GM19463 (cell line): Measurements from ENCODE around the gene RMND5B.

Experiments
- ATAC-seq: cut with Tn5 transposase; IDR thresholded peaks from one replicate; pipeline ENCODE4 v1.9.1; 2021; ENCODE audit warnings: mild to moderate bottlenecking, moderate library complexity; ENCODE audit not compliant: unreplicated experiment

The RMND5B gene

DNA sequence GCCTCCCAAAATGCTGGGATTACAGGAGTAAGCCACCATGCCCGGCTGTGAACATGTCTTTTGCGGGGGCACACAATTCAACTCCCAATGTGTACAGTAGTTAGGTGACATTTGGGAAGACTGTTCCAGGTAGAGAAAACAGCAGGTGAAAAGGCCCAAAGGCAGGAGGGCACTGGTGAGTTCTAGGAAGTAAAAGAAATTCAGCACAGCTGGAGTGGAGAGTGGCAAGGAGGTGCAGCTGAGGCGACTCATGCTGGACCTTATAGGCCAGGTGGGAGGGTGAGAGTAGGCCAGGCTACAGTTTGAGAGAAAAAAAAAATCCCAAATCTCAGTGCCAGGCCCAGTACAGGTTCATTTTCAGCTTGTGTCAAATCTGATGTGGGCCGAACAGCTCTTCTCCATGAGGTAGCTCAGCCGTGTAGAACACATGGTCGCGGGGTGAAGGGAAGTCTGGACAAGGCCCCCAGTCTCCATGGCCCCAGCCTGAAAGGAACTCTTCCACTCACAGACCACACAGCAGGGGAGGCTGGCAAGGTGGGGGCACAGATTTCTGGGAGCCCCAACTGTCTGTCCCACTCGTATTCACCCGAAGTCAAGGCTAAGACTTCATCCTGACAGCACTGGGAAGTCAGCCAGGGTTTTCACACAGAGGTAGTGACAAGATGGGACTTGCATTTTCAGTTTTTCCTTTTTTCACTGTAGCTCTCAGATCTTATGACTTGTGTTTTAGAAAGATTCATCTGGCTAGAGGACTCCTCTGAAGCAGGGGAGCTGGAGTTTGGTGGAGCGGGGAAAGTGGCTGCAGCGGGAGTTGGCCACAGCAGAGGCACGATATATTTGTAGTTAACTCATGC is 69.0 kb downstream of the RMND5B start:
- no peak for ATAC-seq
